Vagina (tissue), 2 donors: ENCODE results near the gene SEC23IP. TPM values are rescaled to one million over a fixed set of nuclear protein-coding genes. Genes with fewer than 3 reads are reported as not detected.
"Not testable (repeated sequence)": the region's sequence is repeated elsewhere in the genome, so short reads cannot be mapped to it uniquely, and the experiment has no call there.

ENCODE experiments used
- DNase-seq, 2 donors: peaks; one replicate each; pipeline ENCODE4 v3.0.0-alpha.2; 2017; ENCODE audit errors: extremely low spot score in 2 of 2
- H3K27ac ChIP-seq: fragments of 200-600 bp; sonication (generic); one replicate; pipeline ENCODE4 v1.5.1; 2019
- H3K27me3 ChIP-seq: fragments of 200-600 bp; sonication (generic); one replicate; pipeline ENCODE4 v1.5.1; 2019
- H3K36me3 ChIP-seq, 2 donors: fragments of 200-600 bp; sonication (generic); one replicate each; pipeline ENCODE4 v1.5.1; 2017 to 2019
- H3K4me1 ChIP-seq: fragments of 200-600 bp; sonication (generic); one replicate; pipeline ENCODE4 v1.5.1; 2019
- H3K4me3 ChIP-seq, 2 donors: fragments of 200-600 bp; sonication (generic); 1 replicate in 1 of 2; 2 replicates in 1 of 2; pipeline ENCODE4 v1.5.1; 2016 to 2019
- H3K9me3 ChIP-seq: fragments of 200-600 bp; sonication (generic); one replicate; pipeline ENCODE4 v1.5.1; 2019
- POLR2A ChIP-seq, 2 donors: fragments of 450-650 bp; IDR thresholded peaks; one replicate each; pipeline ENCODE4 v1.6.1; 2017; ENCODE audit warnings: antibody characterized with exemption in 2 of 2, mild to moderate bottlenecking in 2 of 2, moderate library complexity in 2 of 2
- POLR2AphosphoS5 ChIP-seq, 2 donors: sonication (generic); formaldehyde crosslinking; IDR thresholded peaks; one replicate each; pipeline ENCODE4 v1.9.0; 2017; ENCODE audit warnings: antibody characterized with exemption in 2 of 2, mild to moderate bottlenecking in 2 of 2, low read depth in 1 of 2; ENCODE audit not compliant: insufficient read depth in 1 of 2
- intact Hi-C: fragments of 100-400 bp; cut with DNase I; formaldehyde crosslinking; loops from one replicate; pipeline ENCODE4 v1.15.1; 2023
- total RNA-seq: library from RNA; depleted of rRNA; stranded (reverse); fragments of >200 nt; gene quantifications from one replicate; pipeline ENCODE4 v1.2.3, GENCODE V29; 2016
- TF ChIP-seq, protein P1 (sequence below), 3 experiments: fragments of 450-650 bp in 2 of 3; fragments of 200-600 bp in 1 of 3; sonication (generic) in 1 of 3; IDR thresholded peaks; one replicate each; pipeline ENCODE4 v1.5.1; 2017 to 2019; ENCODE audit warnings: antibody characterized with exemption in 3 of 3, mild to moderate bottlenecking in 2 of 3, moderate library complexity in 2 of 3

SEC23IP gene
- total RNA-seq, 1 donor from 2014 or later: 15.5 TPM

DNA sequence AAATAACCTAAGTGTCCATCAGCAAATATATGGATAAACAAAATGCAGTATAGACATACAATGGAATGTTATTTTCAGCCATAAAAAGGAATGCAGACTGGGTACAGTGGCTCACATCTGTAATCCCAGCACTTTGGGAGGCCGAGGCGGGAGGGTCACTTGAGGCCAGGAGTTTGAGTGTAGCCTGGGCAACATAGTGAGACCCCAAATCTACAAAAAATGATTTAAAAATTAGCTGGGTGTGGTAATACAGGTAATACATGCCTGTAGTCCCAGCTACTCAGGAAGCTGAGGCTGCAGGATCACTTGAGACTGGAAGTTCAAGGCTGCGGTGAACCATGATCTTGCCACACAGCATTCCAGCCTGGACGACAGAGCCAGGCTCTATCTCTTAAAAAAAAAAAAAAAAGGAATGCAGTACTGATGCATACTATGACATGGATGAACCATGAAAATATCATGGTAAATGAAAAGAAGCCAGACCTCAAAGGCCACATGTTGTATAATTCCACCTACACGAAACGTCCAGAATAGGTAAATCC, 26.8 kb upstream of the SEC23IP start:
- intact Hi-C loops: no loop called here
- no peak overlapping the region for H3K4me3 ChIP-seq
- H3K9me3 ChIP-seq: no peaks in the 10 kb centered on the region
- H3K27ac ChIP-seq: no peak overlapping the region
- no peaks in the 10 kb centered on the region for H3K36me3 ChIP-seq
- no peak for DNase-seq
- H3K27me3 ChIP-seq: no peaks in the 10 kb centered on the region
- TF ChIP-seq, protein P1, sequence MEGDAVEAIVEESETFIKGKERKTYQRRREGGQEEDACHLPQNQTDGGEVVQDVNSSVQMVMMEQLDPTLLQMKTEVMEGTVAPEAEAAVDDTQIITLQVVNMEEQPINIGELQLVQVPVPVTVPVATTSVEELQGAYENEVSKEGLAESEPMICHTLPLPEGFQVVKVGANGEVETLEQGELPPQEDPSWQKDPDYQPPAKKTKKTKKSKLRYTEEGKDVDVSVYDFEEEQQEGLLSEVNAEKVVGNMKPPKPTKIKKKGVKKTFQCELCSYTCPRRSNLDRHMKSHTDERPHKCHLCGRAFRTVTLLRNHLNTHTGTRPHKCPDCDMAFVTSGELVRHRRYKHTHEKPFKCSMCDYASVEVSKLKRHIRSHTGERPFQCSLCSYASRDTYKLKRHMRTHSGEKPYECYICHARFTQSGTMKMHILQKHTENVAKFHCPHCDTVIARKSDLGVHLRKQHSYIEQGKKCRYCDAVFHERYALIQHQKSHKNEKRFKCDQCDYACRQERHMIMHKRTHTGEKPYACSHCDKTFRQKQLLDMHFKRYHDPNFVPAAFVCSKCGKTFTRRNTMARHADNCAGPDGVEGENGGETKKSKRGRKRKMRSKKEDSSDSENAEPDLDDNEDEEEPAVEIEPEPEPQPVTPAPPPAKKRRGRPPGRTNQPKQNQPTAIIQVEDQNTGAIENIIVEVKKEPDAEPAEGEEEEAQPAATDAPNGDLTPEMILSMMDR (IDR thresholded peaks at IDR 0.05): no peak
- TF ChIP-seq POLR2AphosphoS5 (IDR thresholded peaks at IDR 0.05; ENCODE audit: insufficient read depth in 1 of 2, low read depth in 1 of 2) (no peak), POLR2A (IDR thresholded peaks at IDR 0.05) (no peak)
- peaks cover 67% of the 10 kb centered on the region for H3K4me1 ChIP-seq

DNA sequence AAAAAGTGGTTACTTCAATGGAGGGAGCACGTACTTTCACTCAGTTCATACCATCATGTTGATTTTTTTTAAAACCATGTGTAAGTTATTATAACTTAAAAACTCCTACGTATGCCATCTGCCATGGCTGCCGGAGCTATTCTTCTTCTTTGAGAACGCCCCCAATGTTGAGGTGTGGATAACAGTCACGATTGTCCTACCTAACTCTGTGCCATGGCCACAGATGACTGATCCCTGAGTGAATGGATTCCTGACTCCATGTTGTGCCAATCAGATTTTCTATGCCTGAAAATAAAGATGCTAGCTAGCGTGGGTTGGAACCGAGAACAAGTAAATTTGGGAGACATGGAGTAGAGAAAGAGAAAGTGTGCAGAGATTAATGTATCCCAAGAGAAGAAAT, 25.2 kb upstream of the SEC23IP start:
- Histone ChIP-seq H3K27ac (no peak overlapping the region), H3K9me3 (no peaks in the 10 kb centered on the region), H3K4me1 (peaks cover 64% of the 10 kb centered on the region), H3K4me3 (no peak overlapping the region), H3K36me3 (no peaks in the 10 kb centered on the region), H3K27me3 (no peaks in the 10 kb centered on the region)
- TF ChIP-seq POLR2A (IDR thresholded peaks at IDR 0.05): no peak
- TF ChIP-seq, protein P1 (IDR thresholded peaks at IDR 0.05): no peak
- TF ChIP-seq POLR2AphosphoS5 (IDR thresholded peaks at IDR 0.05; ENCODE audit: insufficient read depth in 1 of 2, low read depth in 1 of 2): no peak
- intact Hi-C loops: no loop called here
- DNase-seq: no peak

DNA sequence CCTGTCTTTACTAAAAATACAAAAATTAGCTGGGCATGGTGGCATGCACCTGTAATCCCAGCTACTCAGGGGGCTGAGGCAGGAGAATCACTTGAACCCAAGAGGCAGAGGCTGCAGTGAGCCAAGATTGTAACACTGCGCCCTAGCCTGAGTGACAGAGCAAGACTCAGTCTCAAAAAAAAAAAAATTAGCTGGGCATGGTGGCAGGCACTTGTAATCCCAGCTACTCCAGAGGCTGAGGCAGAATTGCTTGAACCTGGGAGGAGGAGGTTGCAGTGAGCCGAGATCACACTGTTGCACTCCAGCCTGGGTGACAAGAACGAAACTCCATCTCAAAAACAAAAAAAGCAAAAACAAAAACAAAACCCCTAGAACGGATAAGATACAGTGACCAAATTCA, 23.1 kb upstream of the SEC23IP start:
- intact Hi-C loops, H3K9me3 ChIP-seq, H3K4me3 ChIP-seq, H3K27ac ChIP-seq, H3K36me3 ChIP-seq, DNase-seq, H3K27me3 ChIP-seq: not testable (repeated sequence)
- peaks cover 71% of the 10 kb centered on the region for H3K4me1 ChIP-seq

DNA sequence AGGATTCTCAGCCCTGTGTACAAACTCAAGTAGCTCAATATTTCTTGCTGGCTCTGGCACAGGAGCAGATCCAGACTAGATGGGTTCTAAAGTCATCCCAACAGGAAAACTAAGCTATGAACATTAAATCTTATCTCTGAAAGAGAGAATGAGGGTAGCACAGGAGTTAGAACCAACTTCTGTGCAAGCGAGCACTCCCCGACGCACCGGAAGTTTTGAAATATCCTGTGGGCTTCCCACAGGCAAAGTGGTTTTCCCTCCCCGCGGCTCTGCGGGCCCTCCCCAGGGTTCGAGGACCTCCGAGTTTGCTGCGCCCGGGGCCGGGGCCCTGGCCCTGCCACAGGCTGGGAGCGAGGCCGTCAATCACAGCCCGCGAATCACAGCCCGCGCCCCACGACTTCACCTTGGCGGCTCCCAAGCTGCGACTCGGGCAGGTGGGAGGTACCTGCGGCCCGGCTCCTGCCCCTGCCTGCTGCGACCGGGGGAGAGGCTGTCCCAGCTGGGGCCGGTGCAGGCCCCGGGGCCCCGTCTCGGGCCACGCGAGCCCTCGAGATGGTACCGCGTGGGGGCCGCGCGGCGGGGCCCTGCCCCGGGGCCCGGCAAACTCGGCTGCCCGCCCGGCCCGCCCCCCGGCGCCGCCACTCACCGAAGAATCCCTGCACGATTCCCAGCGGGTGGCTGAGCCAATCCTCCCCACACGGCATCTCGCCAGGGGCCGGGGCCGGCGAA, 20.5 kb upstream of the SEC23IP start:
- Histone ChIP-seq H3K4me3 (peak overlapping the region; percentile 73 to 100), H3K27ac (peak overlapping the region; percentile 82), H3K27me3 (no peaks in the 10 kb centered on the region), H3K4me1 (peaks cover 53% of the 10 kb centered on the region), H3K36me3 (no peaks in the 10 kb centered on the region), H3K9me3 (no peaks in the 10 kb centered on the region)
- intact Hi-C loops: no loop called here
- TF ChIP-seq, protein P1 (IDR thresholded peaks at IDR 0.05): no peak
- peak in 1 of 2 donors; percentile 69 for TF ChIP-seq POLR2AphosphoS5 (IDR thresholded peaks at IDR 0.05; ENCODE audit: insufficient read depth in 1 of 2, low read depth in 1 of 2)
- DNase-seq: no peak

DNA sequence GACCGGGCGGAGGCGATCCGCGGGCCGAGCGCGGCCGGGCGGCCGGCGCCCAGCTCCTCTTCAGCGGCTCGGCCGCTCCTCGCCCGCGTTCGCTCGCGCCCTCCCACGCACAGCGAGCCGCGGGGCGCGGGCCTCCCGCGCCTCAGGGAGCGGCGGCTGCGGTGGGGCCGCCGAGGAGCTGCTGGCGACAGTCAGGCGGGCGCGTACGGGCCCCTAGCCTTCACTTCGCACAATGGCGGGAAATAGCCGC, 20.0 kb upstream of the SEC23IP start, which contains the start of gene MCMBP:
Gene MCMBP, minus strand, starts transcription at position 234 of the 250 bp plus-strand sequence. CDS start 259 bp downstream, outside the sequence.
- peak; percentile 38 to 83 for TF ChIP-seq POLR2A (IDR thresholded peaks at IDR 0.05)
- no peak for TF ChIP-seq POLR2AphosphoS5 (IDR thresholded peaks at IDR 0.05; ENCODE audit: insufficient read depth in 1 of 2, low read depth in 1 of 2)
- DNase-seq: no peak
- intact Hi-C loops: no loop called here
- Histone ChIP-seq H3K27me3 (no peaks in the 10 kb centered on the region), H3K36me3 (no peaks in the 10 kb centered on the region), H3K27ac (peak within 1 kb of the TSS; percentile 82), H3K4me1 (peaks cover 48% of the 10 kb centered on the region), H3K9me3 (no peaks in the 10 kb centered on the region), H3K4me3 (peak within 1 kb of the TSS; percentile 73 to 100)
